K562 (cell line): ENCODE results near the gene NR5A2. TPM values are rescaled to one million over a fixed set of nuclear protein-coding genes. Genes with fewer than 3 reads are reported as not detected.
A peak's percentile ranks its signal among the peaks of the same experiment; 100 is the strongest.

Experiments used
- ATAC-seq: fragments of 200-7000 bp; cut with Tn5 transposase; 3 replicates; pipeline ENCODE4 v1.9.1; 2020; ENCODE audit warnings: moderate library complexity
- Bru-seq: library from RNA; stranded (reverse); fragments of 400-500 nt; gene quantifications from one replicate; lab custom pipeline; 2021; lab: Mats Ljungman, UMichigan
- BruChase-seq, 2 experiments: library from RNA; stranded (reverse); fragments of 400-500 nt; gene quantifications; one replicate each; lab custom pipeline; 2021; lab: Mats Ljungman, UMichigan
- BruUV-seq: library from RNA; stranded (reverse); fragments of 400-500 nt; replicated peaks from 2 replicates; lab custom pipeline; 2021; lab: Mats Ljungman, UMichigan
- CTCF ChIA-PET: fragments of 300-600 bp; formaldehyde crosslinking; extraction: SDS; loops from one replicate; lab custom pipeline; 2021; ENCODE audit warnings: low intra/inter-chr PET ratio; lab: Yijun Ruan, JAX
- POLR2A ChIA-PET: fragments of 300-600, 350-650 bp; sonication (Branson Sonifier 250); formaldehyde crosslinking; extraction: SDS; loops from one replicate; lab custom pipeline; 2021; ENCODE audit warnings: antibody characterized with exemption, inconsistent platforms; lab: Yijun Ruan, JAX
- DNase-seq, 4 experiments: peaks; one replicate each; pipeline versions ENCODE4 v3.0.0 to v3.0.0-alpha.2; 2011 to 2018; ENCODE audit warnings: low spot score in 3 of 4, mixed read lengths in 3 of 4; ENCODE audit errors: extremely low read depth in 1 of 4
- FAIRE-seq: peaks from 2 replicates; lab custom pipeline; 2011; peaks lifted over from hg19 to GRCh38; lab: Jason Lieb, UNC
- H2AFZ ChIP-seq: 2 replicates; pipeline ENCODE4 v1.6.0; 2011; ENCODE audit warnings: low read depth, low read length, control low read depth, inconsistent platforms
- H3K27ac ChIP-seq: fragments of 200-600 bp; 3 replicates; pipeline ENCODE4 v1.8.0; 2011; ENCODE audit warnings: low read depth, mild to moderate bottlenecking, control low read depth, inconsistent platforms, low read length, moderate library complexity, mixed read lengths; ENCODE audit errors: extremely low read depth
- H3K27me3 ChIP-seq, 2 experiments: fragments of 300-600 bp in 1 of 2; 2 replicates in 1 of 2; 3 replicates in 1 of 2; pipeline versions ENCODE4 v1.6.0 to v1.8.0; 2011; ENCODE audit warnings: inconsistent platforms in 2 of 2, low read length in 2 of 2, mild to moderate bottlenecking in 1 of 2, mixed read lengths in 1 of 2, moderate library complexity in 1 of 2; ENCODE audit not compliant: control insufficient read depth in 2 of 2, insufficient read depth in 2 of 2
- H3K36me3 ChIP-seq: fragments of 300-600 bp; 3 replicates; pipeline ENCODE4 v1.8.0; 2011; ENCODE audit warnings: mild to moderate bottlenecking, low read length, inconsistent platforms; ENCODE audit not compliant: control insufficient read depth, insufficient read depth
- H3K4me1 ChIP-seq, 2 experiments: fragments of 200-600 bp in 1 of 2; replicated peaks in 1 of 2; 2 replicates in 1 of 2; 3 replicates in 1 of 2; pipeline versions ENCODE4 v1.5.1 to v1.8.0; 2011; ENCODE audit warnings: inconsistent platforms in 2 of 2, low read length in 2 of 2, mild to moderate bottlenecking in 1 of 2, mixed read lengths in 1 of 2, moderate library complexity in 1 of 2; ENCODE audit not compliant: control insufficient read depth in 2 of 2, insufficient read depth in 2 of 2
- H3K4me2 ChIP-seq: 2 replicates; pipeline ENCODE4 v1.6.1; 2011; ENCODE audit warnings: low read length, control low read depth, inconsistent platforms, mixed read lengths; ENCODE audit not compliant: insufficient read depth
- H3K4me3 ChIP-seq: fragments of 200-600 bp; sonication (generic), shearing (Covaris generic); 2 replicates; pipeline ENCODE4 v1.5.1; 2016; ENCODE audit warnings: control low read depth, inconsistent platforms
- H3K79me2 ChIP-seq: fragments of 200-600 bp; 3 replicates; pipeline ENCODE4 v1.8.0; 2011; ENCODE audit warnings: low read length, inconsistent platforms; ENCODE audit not compliant: control insufficient read depth, insufficient read depth
- H3K9ac ChIP-seq, 2 experiments: 2 replicates each; pipeline versions ENCODE4 v1.6.0 to v1.6.1; 2011; ENCODE audit warnings: low read depth in 2 of 2, low read length in 2 of 2, control low read depth in 1 of 2, inconsistent platforms in 1 of 2, mild to moderate bottlenecking in 1 of 2, mixed read lengths in 1 of 2; ENCODE audit not compliant: insufficient read depth in 1 of 2
- H3K9me1 ChIP-seq: one replicate; pipeline ENCODE4 v1.6.0; 2011; ENCODE audit warnings: inconsistent platforms, mild to moderate bottlenecking, low read length, moderate library complexity; ENCODE audit not compliant: control insufficient read depth, insufficient read depth
- H3K9me3 ChIP-seq: replicated peaks from 2 replicates; pipeline ENCODE4 v1.5.1; 2011; ENCODE audit warnings: low read depth, low read length, inconsistent platforms; ENCODE audit not compliant: control insufficient read depth, insufficient read depth
- H4K20me1 ChIP-seq: replicated peaks from 2 replicates; pipeline ENCODE4 v1.6.1; 2011; ENCODE audit warnings: low read length, inconsistent platforms, mixed read lengths; ENCODE audit not compliant: control insufficient read depth, insufficient read depth
- ZNF785 ChIP-seq: fragments of 250-450 bp; sonication (Bioruptor Pico); IDR thresholded peaks from 2 replicates; pipeline ENCODE4 v1.4.0; 2020; ENCODE audit warnings: mild to moderate bottlenecking
- WGBS: fragments of 100-300 bp; shearing (Covaris generic); methylation state at CpG from one replicate; pipeline ENCODE4 v1.1.6; 2016; ENCODE audit warnings: low coverage, mixed read lengths; ENCODE audit not compliant: insufficient coverage; ENCODE audit errors: missing lambda C conversion rate; 5-methylcytosine and 5-hydroxymethylcytosine counted together
- in situ Hi-C: fragments of 300-500 bp; cut with MboI; formaldehyde crosslinking; loops from 4 replicates; pipeline ENCODE4 v1.15.0; 2018; ENCODE audit warnings: inconsistent platforms, mixed read lengths
- intact Hi-C: fragments of 100-400 bp; cut with micrococcal nuclease; formaldehyde crosslinking; loops from 2 replicates; pipeline ENCODE4 v1.14.2; 2022
- long read RNA-seq, 3 experiments: library from polyadenylated mRNA in 2 of 3; library from RNA in 1 of 3; unstranded in 2 of 3; stranded (forward) in 1 of 3; transcript quantifications; one replicate each; pipeline ENCODE4 v2.0.0, GENCODE V29; 2019 to 2022
- polyA minus RNA-seq, 3 experiments: library from RNA; depleted of rRNA, polyadenylated mRNA; stranded (reverse); fragments of >200 nt; gene quantifications; 2 replicates each; pipeline ENCODE4 v1.2.3, GENCODE V29; 2011
- polyA plus RNA-seq, 8 experiments: library from polyadenylated mRNA; depleted of rRNA in 4 of 8; stranded (reverse) in 5 of 8; unstranded in 3 of 8; fragments of >200 nt; fragmentation: Nextera tagmentation in 2 of 8; fragmentation: Illumina TruSeq in 1 of 8; extraction: Ambion mirVana in 2 of 8; extraction: Trizol in 1 of 8; gene quantifications; 2 replicates each; pipeline versions ENCODE4 v1.2.1 to v1.2.3, GENCODE V29; 2011 to 2014; ENCODE audit warnings: inconsistent platforms in 1 of 8, missing spikeins in 1 of 8
- total RNA-seq, 7 experiments: library from RNA; depleted of rRNA in 6 of 7; stranded (reverse); fragments of >200 nt in 6 of 7; fragmentation: Illumina TruSeq in 2 of 7; extraction: Trizol in 2 of 7; gene quantifications; 2 replicates each; pipeline versions ENCODE4 v1.2.1 to v1.2.3, GENCODE V29; 2011 to 2021; ENCODE audit warnings: low replicate concordance in 1 of 7
- TF ChIP-seq, protein P1 (sequence below): fragments of 450-650 bp; formaldehyde crosslinking; IDR thresholded peaks from 2 replicates; pipeline ENCODE4 v1.4.0; 2020; ENCODE audit warnings: mild to moderate bottlenecking, mixed read lengths
- TF ChIP-seq, protein P2 (sequence below): sonication (generic); formaldehyde crosslinking; IDR thresholded peaks from 2 replicates; pipeline ENCODE4 v1.5.0; 2020; ENCODE audit warnings: missing genetic modification reagents
- TF ChIP-seq, protein P3 (sequence below): sonication (generic); IDR thresholded peaks from 2 replicates; pipeline ENCODE4 v1.6.1; 2016

The NR5A2 gene
- 0.07 TPM in 1 of 2 replicates, not detected in the other for total RNA-seq (2011; cell fraction: chromatin; rRNA removed; ENCODE audit: low replicate concordance)
- total RNA-seq (2011; cell fraction: nucleolus; rRNA removed) = not detected in 2 replicates
- total RNA-seq (2011; cell fraction: nucleoplasm; rRNA removed) = 0.15 TPM in 1 of 2 replicates, not detected in the other
- 0.16 and 0.27 TPM in 2 replicates for total RNA-seq (2014; rRNA removed)
- total RNA-seq (2014; rRNA removed; fragmentation: Illumina TruSeq; extraction: Trizol) = 0.40 and 0.45 TPM in 2 replicates
- 0.19 and 0.29 TPM in 2 replicates for total RNA-seq (2015; rRNA removed; fragmentation: Illumina TruSeq; extraction: Trizol)
- total RNA-seq (2021) = 0.25 and 0.33 TPM in 2 replicates
- 0.14 TPM in 1 of 2 replicates, not detected in the other for polyA plus RNA-seq (2011; rRNA removed)
- polyA plus RNA-seq (2011; cell fraction: cytosol; rRNA removed) = 0.03 TPM in 1 of 2 replicates, not detected in the other
- not detected in 2 replicates for polyA plus RNA-seq (2011; cell fraction: nucleus; rRNA removed)
- 0.76 and 0.79 TPM in 2 replicates for polyA plus RNA-seq (2012)
- polyA plus RNA-seq (2014; fragmentation: Illumina TruSeq; extraction: Trizol) = 0.33 and 0.35 TPM in 2 replicates
- polyA plus RNA-seq (2014; fragmentation: Nextera tagmentation; extraction: Ambion mirVana) = under 1 TPM; 0.27 to 0.35 TPM
- polyA plus RNA-seq (2014; rRNA removed) = 0.13 and 0.30 TPM in 2 replicates
- 0.18 TPM in 1 of 2 replicates, not detected in the other for polyA minus RNA-seq (2011; rRNA and poly(A)+ RNA removed)
- polyA minus RNA-seq (2011; cell fraction: cytosol; rRNA and poly(A)+ RNA removed) = not detected in 2 replicates
- not detected in 2 replicates for polyA minus RNA-seq (2011; cell fraction: nucleus; rRNA and poly(A)+ RNA removed)
- percentile 20 among the genes with signal in this experiment for Bru-seq, nascent RNA
- BruChase-seq, experiment 1, labeled RNA remaining after a 2-hour chase = percentile 10 among the genes with signal in this experiment
- BruChase-seq, experiment 2, labeled RNA remaining after a 6-hour chase = percentile 14 among the genes with signal in this experiment
- long read RNA-seq, experiment 1, partial matches to known transcripts = 0 of 1 reads
- long read RNA-seq, experiment 1, other reads (novel, unspliced or antisense) = 1 of 1 reads
- long read RNA-seq, experiment 2 = 0 reads
- long read RNA-seq, experiment 3 = 0 reads

DNA sequence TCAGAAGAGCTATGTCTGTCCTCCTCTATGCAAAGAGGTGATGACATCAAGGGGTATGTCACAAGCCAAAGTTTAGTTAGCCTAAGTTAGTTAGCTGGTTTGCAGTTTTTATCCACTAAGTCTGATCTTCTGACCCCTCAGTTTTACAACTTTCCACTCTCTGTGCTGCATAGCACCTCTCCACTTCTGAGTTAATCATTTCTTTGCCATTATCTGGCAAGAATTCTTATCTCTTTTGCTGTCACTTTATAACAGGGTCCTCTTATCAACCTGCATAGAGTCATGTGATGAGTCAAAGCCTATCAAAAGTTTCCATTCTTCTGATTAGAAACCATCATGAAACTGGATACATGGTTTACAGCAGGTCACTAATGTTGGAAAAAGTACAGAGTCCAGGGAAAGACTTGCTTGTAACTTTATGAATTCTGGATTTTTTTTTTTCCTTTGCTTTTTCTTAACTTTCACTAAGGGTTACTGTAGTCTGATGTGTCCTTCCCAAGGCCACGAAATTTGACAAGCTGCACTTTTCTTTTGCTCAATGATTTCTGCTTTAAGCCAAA, at the start of gene NR5A2:
TSS of gene NR5A2 (plus strand) at position 447 of the 560 bp plus-strand sequence. CDS start 138 bp downstream, outside the sequence.
- BruUV-seq = no TSS peak
- 0% methylated on average over 1 of the region's 1 CpG for WGBS
- no peak for TF ChIP-seq ZNF785
- TF ChIP-seq, protein P1, sequence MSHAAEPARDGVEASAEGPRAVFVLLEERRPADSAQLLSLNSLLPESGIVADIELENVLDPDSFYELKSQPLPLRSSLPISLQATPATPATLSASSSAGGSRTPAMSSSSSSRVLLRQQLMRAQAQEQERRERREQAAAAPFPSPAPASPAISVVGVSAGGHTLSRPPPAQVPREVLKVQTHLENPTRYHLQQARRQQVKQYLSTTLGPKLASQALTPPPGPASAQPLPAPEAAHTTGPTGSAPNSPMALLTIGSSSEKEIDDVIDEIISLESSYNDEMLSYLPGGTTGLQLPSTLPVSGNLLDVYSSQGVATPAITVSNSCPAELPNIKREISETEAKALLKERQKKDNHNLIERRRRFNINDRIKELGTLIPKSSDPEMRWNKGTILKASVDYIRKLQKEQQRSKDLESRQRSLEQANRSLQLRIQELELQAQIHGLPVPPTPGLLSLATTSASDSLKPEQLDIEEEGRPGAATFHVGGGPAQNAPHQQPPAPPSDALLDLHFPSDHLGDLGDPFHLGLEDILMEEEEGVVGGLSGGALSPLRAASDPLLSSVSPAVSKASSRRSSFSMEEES = peak; percentile 75
- TF ChIP-seq, protein P2, sequence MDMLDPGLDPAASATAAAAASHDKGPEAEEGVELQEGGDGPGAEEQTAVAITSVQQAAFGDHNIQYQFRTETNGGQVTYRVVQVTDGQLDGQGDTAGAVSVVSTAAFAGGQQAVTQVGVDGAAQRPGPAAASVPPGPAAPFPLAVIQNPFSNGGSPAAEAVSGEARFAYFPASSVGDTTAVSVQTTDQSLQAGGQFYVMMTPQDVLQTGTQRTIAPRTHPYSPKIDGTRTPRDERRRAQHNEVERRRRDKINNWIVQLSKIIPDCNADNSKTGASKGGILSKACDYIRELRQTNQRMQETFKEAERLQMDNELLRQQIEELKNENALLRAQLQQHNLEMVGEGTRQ (CRISPR knock-in tag) = 0 out of 2 replicates have a peak, but pooled peaks have one; percentile 27
- TF ChIP-seq, protein P3, sequence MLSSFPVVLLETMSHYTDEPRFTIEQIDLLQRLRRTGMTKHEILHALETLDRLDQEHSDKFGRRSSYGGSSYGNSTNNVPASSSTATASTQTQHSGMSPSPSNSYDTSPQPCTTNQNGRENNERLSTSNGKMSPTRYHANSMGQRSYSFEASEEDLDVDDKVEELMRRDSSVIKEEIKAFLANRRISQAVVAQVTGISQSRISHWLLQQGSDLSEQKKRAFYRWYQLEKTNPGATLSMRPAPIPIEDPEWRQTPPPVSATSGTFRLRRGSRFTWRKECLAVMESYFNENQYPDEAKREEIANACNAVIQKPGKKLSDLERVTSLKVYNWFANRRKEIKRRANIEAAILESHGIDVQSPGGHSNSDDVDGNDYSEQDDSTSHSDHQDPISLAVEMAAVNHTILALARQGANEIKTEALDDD = peak; percentile 58
- no peak within 1 kb of the TSS for H3K9ac ChIP-seq
- no peak within 1 kb of the TSS for H3K4me3 ChIP-seq
- no peaks in the 10 kb centered on the region for H3K9me1 ChIP-seq
- ATAC-seq (no peak), DNase-seq (no peak), FAIRE-seq (peak; percentile 42)
- H3K79me2 ChIP-seq = no peaks in the 10 kb centered on the region
- in situ Hi-C loops (no loop called here), intact Hi-C loops (no loop called here)
- H2AFZ ChIP-seq = no peak within 1 kb of the TSS
- POLR2A ChIA-PET = interaction anchor here (0.5 to 1.0 kb wide), 2 partner anchors 15 to 147 kb away, joined by 3 read pairs; no protein-coding TSS in a partner anchor
- no peak within 1 kb of the TSS for H3K4me2 ChIP-seq
- H3K36me3 ChIP-seq = no peaks in the 10 kb centered on the region
- H3K9me3 ChIP-seq = no peaks in the 10 kb centered on the region
- CTCF ChIA-PET = no interaction called here
- H3K27me3 ChIP-seq = peaks cover 11 to 18% of the 10 kb centered on the region in 2 experiments; a peak in 3 of 5 replicates
- no peaks in the 10 kb centered on the region for H4K20me1 ChIP-seq
- H3K4me1 ChIP-seq = peaks cover 0 to 5% of the 10 kb centered on the region in 2 experiments; a peak in 1 of 5 replicates
- no peak within 1 kb of the TSS for H3K27ac ChIP-seq
